Tibial nerve (tissue), 3 donors: ENCODE data around the gene B9D1.
"Not testable (repeated sequence)": the region's sequence is repeated elsewhere in the genome, so short reads cannot be mapped to it uniquely, and the experiment has no call there.

Experiments used
- CTCF ChIP-seq, 5 experiments: fragments of 200-600 bp in 3 of 5; fragments of 450-650 bp in 2 of 5; sonication (generic) in 3 of 5; IDR thresholded peaks; one replicate each; pipeline ENCODE4 v1.5.1; 2016 to 2019; ENCODE audit warnings: antibody characterized with exemption in 5 of 5, mild to moderate bottlenecking in 3 of 5, moderate library complexity in 2 of 5
- POLR2A ChIP-seq, 2 donors: fragments of 450-650 bp; IDR thresholded peaks; one replicate each; pipeline ENCODE4 v1.6.1; 2017; ENCODE audit warnings: antibody characterized with exemption in 2 of 2, mild to moderate bottlenecking in 2 of 2, moderate library complexity in 2 of 2

GRCh38 chr17:19353401-19353800, 9.1 kb downstream of the B9D1 start:
- not testable (repeated sequence) for TF ChIP-seq CTCF, POLR2A (IDR thresholded peaks at IDR 0.05)
